DOHH2 (cell line): ENCODE measurements around the gene DCP1A.

ENCODE experiments used
- EZH2phosphoT487 ChIP-seq: fragments of 200-600 bp; sonication (generic); IDR thresholded peaks from 2 replicates; pipeline ENCODE4 v1.6.1; 2017; ENCODE audit warnings: borderline replicate concordance, mild to moderate bottlenecking, antibody characterized with exemption, low read length, moderate library complexity, mixed read lengths
- TF ChIP-seq, protein P1 (sequence below): fragments of 200-600 bp; sonication (generic); IDR thresholded peaks from one replicate; pipeline ENCODE4 v1.5.1; 2014; ENCODE audit warnings: antibody characterized with exemption, mild to moderate bottlenecking, low read depth, low read length; ENCODE audit not compliant: poor library complexity, severe bottlenecking

DNA sequence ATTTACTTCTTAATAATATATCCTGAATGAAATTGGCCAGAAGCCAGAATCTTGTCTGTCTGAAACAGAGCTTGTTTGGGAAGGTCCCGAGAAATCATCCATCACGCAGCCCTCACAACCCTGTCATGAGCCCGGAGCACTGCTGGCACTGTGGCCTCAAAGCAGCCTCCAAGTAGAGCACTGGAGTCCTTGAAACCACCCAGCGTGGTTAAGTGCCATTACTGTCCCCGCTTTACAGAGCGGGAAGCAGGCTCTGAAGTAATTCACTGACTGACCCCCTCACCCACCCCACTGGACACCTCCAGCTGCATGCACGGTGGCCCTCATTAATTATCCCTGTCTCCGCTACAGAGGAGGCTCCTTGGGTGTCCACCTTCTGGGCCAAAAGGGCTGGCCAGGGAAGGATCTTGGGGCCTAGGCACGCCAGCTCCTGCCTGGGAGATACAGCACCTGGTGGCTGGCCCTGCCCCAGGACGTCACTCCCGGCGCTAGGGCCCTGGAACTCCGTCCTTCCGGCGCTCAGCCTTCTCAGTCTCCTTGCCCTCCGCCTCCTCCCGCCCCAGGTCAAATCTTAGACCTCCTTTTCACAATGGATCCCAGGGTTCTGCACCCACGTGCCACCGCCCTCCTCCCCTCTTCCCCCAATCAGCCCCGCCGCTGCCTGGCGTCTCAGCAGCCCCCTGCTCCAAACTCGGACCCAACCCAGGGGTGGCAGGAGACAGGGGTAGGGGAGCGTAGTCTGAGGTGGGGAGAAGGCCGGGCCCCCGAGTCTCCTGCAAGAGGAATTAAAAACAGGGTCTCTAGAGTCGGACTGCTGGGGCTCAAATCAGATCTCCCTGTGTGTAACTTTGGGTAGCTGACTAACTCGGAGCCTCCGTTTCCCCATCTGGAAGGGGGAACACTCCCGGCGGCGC is 92.6 kb downstream of the DCP1A start:
- TF ChIP-seq, protein P1, sequence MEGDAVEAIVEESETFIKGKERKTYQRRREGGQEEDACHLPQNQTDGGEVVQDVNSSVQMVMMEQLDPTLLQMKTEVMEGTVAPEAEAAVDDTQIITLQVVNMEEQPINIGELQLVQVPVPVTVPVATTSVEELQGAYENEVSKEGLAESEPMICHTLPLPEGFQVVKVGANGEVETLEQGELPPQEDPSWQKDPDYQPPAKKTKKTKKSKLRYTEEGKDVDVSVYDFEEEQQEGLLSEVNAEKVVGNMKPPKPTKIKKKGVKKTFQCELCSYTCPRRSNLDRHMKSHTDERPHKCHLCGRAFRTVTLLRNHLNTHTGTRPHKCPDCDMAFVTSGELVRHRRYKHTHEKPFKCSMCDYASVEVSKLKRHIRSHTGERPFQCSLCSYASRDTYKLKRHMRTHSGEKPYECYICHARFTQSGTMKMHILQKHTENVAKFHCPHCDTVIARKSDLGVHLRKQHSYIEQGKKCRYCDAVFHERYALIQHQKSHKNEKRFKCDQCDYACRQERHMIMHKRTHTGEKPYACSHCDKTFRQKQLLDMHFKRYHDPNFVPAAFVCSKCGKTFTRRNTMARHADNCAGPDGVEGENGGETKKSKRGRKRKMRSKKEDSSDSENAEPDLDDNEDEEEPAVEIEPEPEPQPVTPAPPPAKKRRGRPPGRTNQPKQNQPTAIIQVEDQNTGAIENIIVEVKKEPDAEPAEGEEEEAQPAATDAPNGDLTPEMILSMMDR, result no peak
- TF ChIP-seq EZH2phosphoT487, result no peak
